MCF 10A (cell line): ENCODE data around the gene WNT2. TPM values are rescaled to one million over a fixed set of nuclear protein-coding genes. Genes with fewer than 3 reads are reported as not detected.

Experiments used
- BruUV-seq: library from RNA; stranded (reverse); fragments of 400-500 nt; replicated peaks from 2 replicates; lab custom pipeline; 2021; lab: Mats Ljungman, UMichigan
- CTCF ChIA-PET: fragments of 300-600 bp; sonication (Branson Sonifier 250); formaldehyde crosslinking; extraction: SDS; loops from one replicate; lab custom pipeline; 2021; ENCODE audit warnings: antibody characterized with exemption, inconsistent platforms; lab: Yijun Ruan, JAX
- POLR2A ChIA-PET: fragments of 300-600, 350-650 bp; sonication (Branson Sonifier 250); formaldehyde crosslinking; extraction: SDS; loops from one replicate; lab custom pipeline; 2020; ENCODE audit warnings: antibody characterized with exemption, inconsistent platforms; lab: Yijun Ruan, JAX
- DNase-seq: peaks from one replicate; pipeline ENCODE4 v3.0.0-alpha.2; 2018; ENCODE audit not compliant: unreplicated experiment
- H3K27ac Mint-ChIP-seq: one replicate; pipeline ENCODE4 v1.8.0; 2022; ENCODE audit warnings: mild to moderate bottlenecking, low read depth, mixed read lengths; ENCODE audit not compliant: unreplicated experiment
- H3K27me3 Mint-ChIP-seq: one replicate; pipeline ENCODE4 v1.8.0; 2022; ENCODE audit warnings: mixed read lengths; ENCODE audit not compliant: insufficient read depth, unreplicated experiment
- H3K36me3 Mint-ChIP-seq: one replicate; pipeline ENCODE4 v1.8.0; 2022; ENCODE audit warnings: mild to moderate bottlenecking, moderate library complexity, mixed read lengths; ENCODE audit not compliant: insufficient read depth, unreplicated experiment
- H3K4me1 Mint-ChIP-seq: one replicate; pipeline ENCODE4 v1.8.0; 2022; ENCODE audit warnings: mixed read lengths; ENCODE audit not compliant: insufficient read depth, unreplicated experiment
- H3K4me3 Mint-ChIP-seq: one replicate; pipeline ENCODE4 v1.8.0; 2022; ENCODE audit warnings: mild to moderate bottlenecking, moderate library complexity, mixed read lengths; ENCODE audit not compliant: unreplicated experiment
- H3K9me3 Mint-ChIP-seq: one replicate; pipeline ENCODE4 v1.8.0; 2022; ENCODE audit warnings: mixed read lengths; ENCODE audit not compliant: unreplicated experiment
- intact Hi-C: fragments of 100-400 bp; cut with micrococcal nuclease; formaldehyde crosslinking; loops from 2 replicates; pipeline ENCODE4 v1.14.1; 2022
- total RNA-seq: library from RNA; stranded (reverse); gene quantifications from 2 replicates; pipeline ENCODE4 v1.2.3, GENCODE V29; 2022
- TF ChIP-seq, protein P1 (sequence below): fragments of 200-600 bp; IDR thresholded peaks from one replicate; pipeline ENCODE4 v1.8.0; 2022; ENCODE audit warnings: antibody characterized with exemption, mild to moderate bottlenecking; ENCODE audit not compliant: unreplicated experiment

The WNT2 gene
- total RNA-seq, 1 experiment from 2014 or later, result not detected

DNA sequence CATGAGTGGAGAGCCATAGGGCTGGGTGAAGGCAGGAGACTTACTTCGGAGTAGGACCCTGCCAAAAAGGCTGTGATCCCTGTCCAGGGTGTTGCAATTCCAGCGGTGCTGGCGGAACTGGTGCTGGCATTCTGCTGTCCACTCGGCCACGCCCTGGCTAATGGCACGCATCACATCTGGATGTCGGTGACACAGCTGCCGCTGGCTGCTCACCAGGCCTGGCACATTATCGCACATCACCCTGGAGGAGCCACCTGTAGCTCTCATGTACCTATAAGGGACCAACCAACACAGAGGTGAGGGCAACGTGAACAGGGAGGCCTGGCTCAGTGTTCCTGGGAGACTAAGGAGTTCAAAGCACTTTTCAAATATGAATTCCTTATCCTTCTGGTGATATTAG, 2.3 kb downstream of the WNT2 start:
- Mint-ChIP-seq H3K4me1 (no peaks in the 10 kb centered on the region), H3K9me3 (no peaks in the 10 kb centered on the region), H3K27ac (no peak overlapping the region), H3K36me3 (no peaks in the 10 kb centered on the region), H3K27me3 (peaks cover 45% of the 10 kb centered on the region), H3K4me3 (no peak overlapping the region)
- CTCF ChIA-PET, result no interaction called here
- POLR2A ChIA-PET, result no interaction called here
- TF ChIP-seq, protein P1, sequence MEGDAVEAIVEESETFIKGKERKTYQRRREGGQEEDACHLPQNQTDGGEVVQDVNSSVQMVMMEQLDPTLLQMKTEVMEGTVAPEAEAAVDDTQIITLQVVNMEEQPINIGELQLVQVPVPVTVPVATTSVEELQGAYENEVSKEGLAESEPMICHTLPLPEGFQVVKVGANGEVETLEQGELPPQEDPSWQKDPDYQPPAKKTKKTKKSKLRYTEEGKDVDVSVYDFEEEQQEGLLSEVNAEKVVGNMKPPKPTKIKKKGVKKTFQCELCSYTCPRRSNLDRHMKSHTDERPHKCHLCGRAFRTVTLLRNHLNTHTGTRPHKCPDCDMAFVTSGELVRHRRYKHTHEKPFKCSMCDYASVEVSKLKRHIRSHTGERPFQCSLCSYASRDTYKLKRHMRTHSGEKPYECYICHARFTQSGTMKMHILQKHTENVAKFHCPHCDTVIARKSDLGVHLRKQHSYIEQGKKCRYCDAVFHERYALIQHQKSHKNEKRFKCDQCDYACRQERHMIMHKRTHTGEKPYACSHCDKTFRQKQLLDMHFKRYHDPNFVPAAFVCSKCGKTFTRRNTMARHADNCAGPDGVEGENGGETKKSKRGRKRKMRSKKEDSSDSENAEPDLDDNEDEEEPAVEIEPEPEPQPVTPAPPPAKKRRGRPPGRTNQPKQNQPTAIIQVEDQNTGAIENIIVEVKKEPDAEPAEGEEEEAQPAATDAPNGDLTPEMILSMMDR, result no peak
- no TSS peak for BruUV-seq
- no peak for DNase-seq
- intact Hi-C loops, result no loop called here

DNA sequence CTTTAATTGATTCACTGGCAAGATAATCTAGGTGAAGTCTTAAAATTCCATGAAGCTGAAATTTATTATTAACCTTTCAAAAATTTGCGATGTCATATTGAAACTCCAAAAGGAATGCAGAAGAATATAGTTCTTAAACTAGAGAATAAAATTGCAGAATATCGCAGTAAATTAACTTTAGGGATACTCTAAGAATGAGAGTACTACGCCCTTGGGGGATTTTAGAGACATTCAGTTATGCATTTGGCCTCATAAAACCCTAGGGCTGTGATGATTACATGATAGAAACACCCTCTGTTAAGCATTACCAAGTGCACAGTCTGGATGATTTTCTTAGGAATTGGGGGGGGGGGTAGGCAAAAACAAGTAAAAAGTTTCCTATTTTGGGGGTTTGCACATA, 3.7 kb downstream of the WNT2 start:
- CTCF ChIA-PET, result no interaction called here
- intact Hi-C loops, result no loop called here
- H3K36me3 Mint-ChIP-seq, result no peaks in the 10 kb centered on the region
- no peak for DNase-seq
- no peak overlapping the region for H3K4me3 Mint-ChIP-seq
- peaks cover 45% of the 10 kb centered on the region for H3K27me3 Mint-ChIP-seq
- no peak overlapping the region for H3K27ac Mint-ChIP-seq
- TF ChIP-seq, protein P1, result no peak
- H3K9me3 Mint-ChIP-seq, result no peaks in the 10 kb centered on the region
- BruUV-seq, result no TSS peak
- POLR2A ChIA-PET, result no interaction called here
- H3K4me1 Mint-ChIP-seq, result no peaks in the 10 kb centered on the region

DNA sequence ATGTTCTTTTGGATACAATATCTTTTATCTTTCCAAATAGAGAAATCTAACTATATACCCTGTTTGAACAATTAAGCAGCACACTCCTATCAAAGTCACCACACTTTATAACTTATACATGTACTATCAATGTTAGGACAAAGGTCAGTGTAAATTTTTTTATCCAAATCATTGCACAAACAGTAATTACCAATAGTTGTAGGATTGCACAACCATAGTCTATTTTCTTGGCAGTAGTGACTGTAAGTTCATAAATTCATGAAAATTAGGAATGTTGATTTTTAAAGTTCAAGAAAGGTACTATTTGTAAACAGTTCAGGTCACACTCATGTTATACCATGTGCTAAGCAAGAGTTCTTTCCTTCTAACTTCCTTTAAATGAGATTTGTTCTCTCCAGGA, 9.3 kb downstream of the WNT2 start:
- BruUV-seq, result no TSS peak
- POLR2A ChIA-PET, result no interaction called here
- H3K9me3 Mint-ChIP-seq, result no peaks in the 10 kb centered on the region
- no peak for DNase-seq
- TF ChIP-seq, protein P1, result no peak
- no peak overlapping the region for H3K4me3 Mint-ChIP-seq
- H3K27me3 Mint-ChIP-seq, result peaks cover 12% of the 10 kb centered on the region
- H3K4me1 Mint-ChIP-seq, result no peaks in the 10 kb centered on the region
- CTCF ChIA-PET, result interaction anchor here (0.6 kb wide), 1 partner anchor 361 kb away, joined by 3 read pairs; no protein-coding TSS in a partner anchor
- H3K36me3 Mint-ChIP-seq, result no peaks in the 10 kb centered on the region
- no peak overlapping the region for H3K27ac Mint-ChIP-seq
- intact Hi-C loops, result no loop called here

DNA sequence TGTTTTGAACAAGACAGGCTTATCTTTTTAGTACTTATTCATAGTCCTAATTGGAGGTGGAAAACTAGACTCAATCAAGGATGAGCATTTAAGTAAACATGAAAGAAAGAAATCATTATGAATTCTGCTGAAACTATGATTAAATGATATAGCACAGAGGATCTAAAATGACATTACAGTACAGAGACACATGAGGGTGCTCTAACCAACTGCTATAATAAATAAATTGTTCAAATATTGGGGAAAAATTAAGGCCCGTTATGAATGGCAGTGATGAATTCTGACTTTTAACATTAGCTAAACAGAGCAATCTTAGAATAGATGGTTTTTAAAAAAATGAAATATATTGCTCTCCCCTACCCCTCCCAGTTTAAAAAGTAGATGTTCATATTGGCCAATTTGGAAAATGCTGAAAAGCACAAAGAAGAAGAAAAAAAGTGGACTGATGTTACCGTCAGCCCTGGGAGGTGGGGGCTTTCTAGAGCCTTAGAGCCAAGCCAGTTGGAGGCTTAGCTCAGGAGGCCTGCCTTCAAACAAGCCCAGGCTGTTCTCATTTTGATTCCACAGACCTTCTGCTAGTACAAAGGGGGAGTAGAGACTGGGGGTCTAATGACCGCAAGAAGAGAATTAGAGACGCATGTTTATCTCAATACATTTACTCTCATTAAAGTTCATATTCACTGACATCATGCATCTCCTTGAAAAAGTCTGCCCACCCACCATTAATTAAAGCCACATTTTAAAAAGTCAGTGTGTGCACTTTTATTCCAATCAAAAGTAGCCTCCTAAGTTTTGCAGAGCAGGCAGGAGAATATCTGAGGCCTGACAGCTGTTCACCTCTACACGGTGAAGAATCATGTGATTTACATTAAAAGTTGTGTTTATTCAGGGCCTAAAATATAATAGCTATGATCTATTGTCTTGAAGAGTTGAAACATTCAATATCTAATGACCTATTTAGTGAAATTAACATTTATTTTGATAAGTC, 10.0 kb downstream of the WNT2 start:
- Mint-ChIP-seq H3K4me3 (no peak overlapping the region), H3K9me3 (no peaks in the 10 kb centered on the region), H3K36me3 (no peaks in the 10 kb centered on the region), H3K27me3 (peaks cover 12% of the 10 kb centered on the region), H3K4me1 (no peaks in the 10 kb centered on the region), H3K27ac (no peak overlapping the region)
- BruUV-seq, result no TSS peak
- TF ChIP-seq, protein P1, result no peak
- CTCF ChIA-PET, result interaction anchor here (0.6 kb wide), 3 partner anchors 69 to 1052 kb away, joined by 3 read pairs; no protein-coding TSS in a partner anchor
- DNase-seq, result no peak
- POLR2A ChIA-PET, result no interaction called here
- intact Hi-C loops, result no loop called here
